Keratinocyte (primary cell): Measurements from ENCODE around the gene LGR6. TPM values are rescaled to one million over a fixed set of nuclear protein-coding genes. Genes with fewer than 3 reads are reported as not detected.

Source experiments
- DNase-seq: peaks from one replicate; pipeline ENCODE4 v3.0.0-alpha.2; 2011; ENCODE audit warnings: low read depth, missing footprints, low spot score
- FAIRE-seq: peaks from 2 replicates; lab custom pipeline; 2011; peaks lifted over from hg19 to GRCh38; lab: Jason Lieb, UNC
- H2AFZ ChIP-seq: 2 replicates; pipeline ENCODE4 v1.6.0; 2012; ENCODE audit warnings: low read length, control low read depth, inconsistent platforms; ENCODE audit not compliant: control insufficient read depth
- H3K27ac ChIP-seq: 2 replicates; pipeline ENCODE4 v1.5.1; 2011; ENCODE audit warnings: low read length; ENCODE audit not compliant: control insufficient read depth, insufficient read depth
- H3K27me3 ChIP-seq: 3 replicates; pipeline ENCODE4 v1.6.0; 2011; ENCODE audit warnings: low read length; ENCODE audit not compliant: control insufficient read depth, insufficient read depth; ENCODE audit errors: extremely low read depth
- H3K36me3 ChIP-seq, 2 experiments: 2 replicates in 1 of 2; 3 replicates in 1 of 2; pipeline ENCODE4 v1.5.1; 2011; ENCODE audit warnings: low read length in 2 of 2, mild to moderate bottlenecking in 1 of 2; ENCODE audit not compliant: control insufficient read depth in 2 of 2, insufficient read depth in 2 of 2; ENCODE audit errors: extremely low read depth in 1 of 2
- H3K4me1 ChIP-seq: 3 replicates; pipeline ENCODE4 v1.5.1; 2011; ENCODE audit warnings: low read length; ENCODE audit not compliant: control insufficient read depth, insufficient read depth; ENCODE audit errors: extremely low read depth
- H3K4me2 ChIP-seq: 3 replicates; pipeline ENCODE4 v1.6.0; 2011; ENCODE audit warnings: low read depth, low read length; ENCODE audit not compliant: control insufficient read depth, insufficient read depth; ENCODE audit errors: extremely low read depth
- H3K4me3 ChIP-seq, 3 experiments: fragments of 200-600 bp in 1 of 3; sonication (generic) in 1 of 3; 2 replicates in 2 of 3; 3 replicates in 1 of 3; pipeline ENCODE4 v1.5.1; 2011 to 2016; ENCODE audit warnings: low read length in 3 of 3, mild to moderate bottlenecking in 3 of 3, control low read depth in 2 of 3, inconsistent platforms in 1 of 3, low read depth in 1 of 3, mixed read lengths in 1 of 3, mixed run types in 1 of 3, moderate library complexity in 1 of 3; ENCODE audit not compliant: control insufficient read depth in 2 of 3, insufficient read depth in 2 of 3; ENCODE audit errors: extremely low read depth in 1 of 3
- H3K79me2 ChIP-seq: 2 replicates; pipeline ENCODE4 v1.6.0; 2012; ENCODE audit warnings: low read length; ENCODE audit not compliant: control insufficient read depth, insufficient read depth
- H3K9ac ChIP-seq: 3 replicates; pipeline ENCODE4 v1.6.0; 2011; ENCODE audit warnings: low read length; ENCODE audit not compliant: control insufficient read depth, insufficient read depth; ENCODE audit errors: extremely low read depth
- H3K9me1 ChIP-seq: 3 replicates; pipeline ENCODE4 v1.6.0; 2011; ENCODE audit warnings: low read length; ENCODE audit not compliant: control insufficient read depth, insufficient read depth; ENCODE audit errors: extremely low read depth
- H3K9me3 ChIP-seq: 2 replicates; pipeline ENCODE4 v1.5.1; 2012; ENCODE audit warnings: low read depth, low read length; ENCODE audit not compliant: control insufficient read depth
- H4K20me1 ChIP-seq: 3 replicates; pipeline ENCODE4 v1.6.0; 2011; ENCODE audit warnings: low read length; ENCODE audit not compliant: control insufficient read depth, insufficient read depth; ENCODE audit errors: extremely low read depth
- CTCF ChIP-seq, 3 experiments: IDR thresholded peaks in 1 of 3; conservative IDR thresholded peaks in 1 of 3; optimal IDR thresholded peaks in 1 of 3; 2 replicates in 2 of 3; 3 replicates in 1 of 3; pipeline versions ENCODE3 to v1.5.1; 2011; ENCODE audit warnings: low read length in 3 of 3, mild to moderate bottlenecking in 3 of 3, moderate library complexity in 2 of 3, control low read depth in 1 of 3, inconsistent platforms in 1 of 3; ENCODE audit not compliant: insufficient read depth in 2 of 3; ENCODE audit errors: extremely low read depth in 1 of 3
- EZH2 ChIP-seq: IDR thresholded peaks from one replicate; pipeline ENCODE4 v1.6.1; 2012; ENCODE audit warnings: inconsistent platforms, mild to moderate bottlenecking, low read length, moderate library complexity
- dilution Hi-C: fragments of 300-500 bp; cut with MboI; formaldehyde crosslinking; loops from one replicate; pipeline ENCODE4 v1.7.0; 2020; ENCODE audit warnings: low sequenced_read_pairs; ENCODE audit not compliant: extremely low pct_ligation_motif_present
- polyA plus RNA-seq, 5 experiments: library from polyadenylated mRNA; depleted of rRNA in 3 of 5; stranded (reverse) in 3 of 5; stranded (forward) in 1 of 5; unstranded in 1 of 5; fragments of >200 nt; gene quantifications; 1 replicate in 1 of 5; 2 replicates in 3 of 5; 3 replicates in 1 of 5; pipeline versions ENCODE4 v1.2.1 to v1.2.3, GENCODE V29; 2011 to 2012; ENCODE audit warnings: missing spikeins in 2 of 5, low read depth in 1 of 5, low replicate concordance in 1 of 5

Gene LGR6
- polyA plus RNA-seq, 1 donor (not counting 4 experiments of a cell fraction or from before 2014, with no cell fraction given) = 0.42 TPM

GRCh38 chr1:202247104-202247503 lies 53.5 kb downstream of the LGR6 start:
- no peak for DNase-seq
- Histone ChIP-seq H3K27me3 (peaks cover 9% of the 10 kb centered on the region), H3K4me3 (no peak overlapping the region), H3K9me1 (no peaks in the 10 kb centered on the region), H3K4me2 (no peak overlapping the region), H3K27ac (no peak overlapping the region), H3K36me3 (no peaks in the 10 kb centered on the region), H3K9ac (no peak overlapping the region), H3K9me3 (no peaks in the 10 kb centered on the region), H4K20me1 (no peaks in the 10 kb centered on the region), H3K79me2 (no peaks in the 10 kb centered on the region), H3K4me1 (no peaks in the 10 kb centered on the region), H2AFZ (no peak overlapping the region)
- no peak for TF ChIP-seq CTCF (optimal IDR thresholded peaks at IDR 0.05 in 1 of 3, IDR thresholded peaks at IDR 0.05 in 1 of 3, conservative IDR thresholded peaks at IDR 0.05 in 1 of 3; ENCODE audit: extremely low read depth in 1 of 3, insufficient read depth in 2 of 3, low read length in 3 of 3)
- TF ChIP-seq EZH2 = no peak
- no peak for FAIRE-seq
- dilution Hi-C loops = no loop called here

GRCh38 chr1:202247837-202248795 lies 54.5 kb downstream of the LGR6 start:
- FAIRE-seq = no peak
- dilution Hi-C loops = no loop called here
- no peak for DNase-seq

More at GRCh38 chr1:202247837-202248795, 54.5 kb downstream of the LGR6 start:
- no peaks in the 10 kb centered on the region for H3K36me3 ChIP-seq
- no peaks in the 10 kb centered on the region for H3K79me2 ChIP-seq
- peaks cover 12% of the 10 kb centered on the region for H3K27me3 ChIP-seq
- H3K4me3 ChIP-seq = no peak overlapping the region
- no peak overlapping the region for H3K4me2 ChIP-seq
- no peak for TF ChIP-seq EZH2
- TF ChIP-seq CTCF (optimal IDR thresholded peaks at IDR 0.05 in 1 of 3, IDR thresholded peaks at IDR 0.05 in 1 of 3, conservative IDR thresholded peaks at IDR 0.05 in 1 of 3; ENCODE audit: extremely low read depth in 1 of 3, insufficient read depth in 2 of 3, low read length in 3 of 3) = no peak
- H3K4me1 ChIP-seq = no peaks in the 10 kb centered on the region
- H3K9ac ChIP-seq = no peak overlapping the region
- no peak overlapping the region for H2AFZ ChIP-seq
- no peaks in the 10 kb centered on the region for H4K20me1 ChIP-seq
- H3K9me3 ChIP-seq = no peaks in the 10 kb centered on the region
- no peaks in the 10 kb centered on the region for H3K9me1 ChIP-seq
- no peak overlapping the region for H3K27ac ChIP-seq
